SH-SY5Y (cell line): ENCODE measurements around the gene ADNP2.

Experiments used
- GATA2 ChIP-seq: IDR thresholded peaks from 2 replicates; pipeline ENCODE4 v1.6.1; 2011; ENCODE audit warnings: mild to moderate bottlenecking, low read depth, low read length
- GATA3 ChIP-seq: IDR thresholded peaks from 2 replicates; pipeline ENCODE4 v1.6.1; 2011; ENCODE audit warnings: low read depth, mild to moderate bottlenecking, low read length, moderate library complexity

- TF ChIP-seq GATA2 (no peak), GATA3 (no peak)
Measured at GRCh38 chr18:80166725-80167124, 57.7 kb downstream of the ADNP2 start.
